ENCODE results near the gene SBK2.

DNA sequence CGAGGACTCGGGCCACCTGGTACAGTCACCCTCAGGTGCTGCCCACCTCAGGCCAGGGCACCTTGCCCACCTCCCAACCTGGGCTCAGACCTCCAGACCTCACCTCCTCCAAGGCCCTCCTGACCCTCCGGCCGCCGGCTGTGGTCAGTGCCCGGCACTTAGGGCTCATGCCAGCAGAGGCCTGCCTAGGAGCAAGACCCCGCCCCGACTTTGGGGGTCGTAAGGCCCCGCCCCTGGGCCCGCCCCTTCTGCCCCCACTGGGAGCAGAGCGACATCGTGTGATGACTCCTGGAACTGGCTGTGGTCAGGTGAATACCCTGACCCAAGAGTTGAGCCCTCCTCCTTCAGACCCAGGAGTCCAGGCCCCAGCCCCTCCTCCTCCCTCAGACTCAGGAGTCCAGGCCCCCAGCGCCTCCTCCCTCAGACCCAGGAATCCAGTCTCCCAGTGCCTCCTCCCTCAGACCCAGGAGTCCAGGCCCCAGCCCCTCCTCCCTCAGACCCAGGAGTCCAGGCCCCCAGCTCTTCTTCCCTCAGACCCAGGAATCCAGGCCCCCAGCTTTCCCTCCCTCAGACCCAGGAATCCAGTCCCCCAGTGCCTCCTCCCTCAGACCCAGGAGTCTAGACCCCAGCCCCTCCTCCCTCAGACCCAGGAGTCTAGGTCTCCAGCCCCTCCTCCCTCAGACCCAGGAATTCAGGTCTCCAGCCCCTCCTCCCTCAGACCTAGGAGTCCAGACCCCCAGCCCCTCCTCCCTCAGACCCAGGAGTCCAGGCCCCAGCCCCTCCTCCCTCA lies at the start of gene SBK2:
- TF ChIP-seq, protein P1, sequence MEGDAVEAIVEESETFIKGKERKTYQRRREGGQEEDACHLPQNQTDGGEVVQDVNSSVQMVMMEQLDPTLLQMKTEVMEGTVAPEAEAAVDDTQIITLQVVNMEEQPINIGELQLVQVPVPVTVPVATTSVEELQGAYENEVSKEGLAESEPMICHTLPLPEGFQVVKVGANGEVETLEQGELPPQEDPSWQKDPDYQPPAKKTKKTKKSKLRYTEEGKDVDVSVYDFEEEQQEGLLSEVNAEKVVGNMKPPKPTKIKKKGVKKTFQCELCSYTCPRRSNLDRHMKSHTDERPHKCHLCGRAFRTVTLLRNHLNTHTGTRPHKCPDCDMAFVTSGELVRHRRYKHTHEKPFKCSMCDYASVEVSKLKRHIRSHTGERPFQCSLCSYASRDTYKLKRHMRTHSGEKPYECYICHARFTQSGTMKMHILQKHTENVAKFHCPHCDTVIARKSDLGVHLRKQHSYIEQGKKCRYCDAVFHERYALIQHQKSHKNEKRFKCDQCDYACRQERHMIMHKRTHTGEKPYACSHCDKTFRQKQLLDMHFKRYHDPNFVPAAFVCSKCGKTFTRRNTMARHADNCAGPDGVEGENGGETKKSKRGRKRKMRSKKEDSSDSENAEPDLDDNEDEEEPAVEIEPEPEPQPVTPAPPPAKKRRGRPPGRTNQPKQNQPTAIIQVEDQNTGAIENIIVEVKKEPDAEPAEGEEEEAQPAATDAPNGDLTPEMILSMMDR (IDR thresholded peaks at IDR 0.05; ENCODE audit: insufficient read depth, low read depth, low read length), result no peak
- TF ChIP-seq EZH2 (IDR thresholded peaks at IDR 0.05; ENCODE audit: insufficient read depth, low read length), result no peak
